ENCODE results near the gene PPP1R37. TPM values are rescaled to one million over a fixed set of nuclear protein-coding genes. Genes with fewer than 3 reads are reported as not detected.

Gene PPP1R37
- total RNA-seq, 1 donor from 2014 or later = 23.8 TPM

- no peak for TF ChIP-seq CTCF (IDR thresholded peaks at IDR 0.05)
- TF ChIP-seq POLR2A (IDR thresholded peaks at IDR 0.05) = no peak
- TF ChIP-seq POLR2AphosphoS5 (IDR thresholded peaks at IDR 0.05; ENCODE audit: insufficient read depth in 1 of 2, low read depth in 1 of 2) = no peak
- peaks cover 47% of the 10 kb centered on the region for H3K4me1 ChIP-seq
- intact Hi-C loops (cut with DNase I) = no loop called here
- DNase-seq (ENCODE audit: extremely low spot score in 2 of 2) = no peak
- no peaks in the 10 kb centered on the region for H3K27me3 ChIP-seq
- no peak overlapping the region for H3K4me3 ChIP-seq
- H3K9me3 ChIP-seq = no peaks in the 10 kb centered on the region
- H3K27ac ChIP-seq = no peak overlapping the region
- no peaks in the 10 kb centered on the region for H3K36me3 ChIP-seq
Observed at GRCh38 chr19:45125360-45125759, 32.4 kb downstream of the PPP1R37 start.

GRCh38 chr19:45125975-45126493, 33.1 kb downstream of the PPP1R37 start:
- Histone ChIP-seq H3K4me1 (peaks cover 42% of the 10 kb centered on the region), H3K9me3 (no peaks in the 10 kb centered on the region), H3K4me3 (no peak overlapping the region), H3K36me3 (no peaks in the 10 kb centered on the region), H3K27me3 (no peaks in the 10 kb centered on the region), H3K27ac (no peak overlapping the region)
- no peak for TF ChIP-seq POLR2A (IDR thresholded peaks at IDR 0.05)
- TF ChIP-seq POLR2AphosphoS5 (IDR thresholded peaks at IDR 0.05; ENCODE audit: insufficient read depth in 1 of 2, low read depth in 1 of 2) = no peak
- TF ChIP-seq CTCF (IDR thresholded peaks at IDR 0.05) = peak in 2 of 3 experiments; percentile 30 to 44
- intact Hi-C loops (cut with DNase I) = no loop called here
- no peak for DNase-seq (ENCODE audit: extremely low spot score in 2 of 2)

- intact Hi-C loops (cut with DNase I) = no loop called here
- Histone ChIP-seq H3K36me3 (no peaks in the 10 kb centered on the region), H3K27me3 (no peaks in the 10 kb centered on the region), H3K27ac (no peak overlapping the region), H3K4me1 (peaks cover 36% of the 10 kb centered on the region), H3K9me3 (no peaks in the 10 kb centered on the region), H3K4me3 (no peak overlapping the region)
- no peak for TF ChIP-seq POLR2AphosphoS5 (IDR thresholded peaks at IDR 0.05; ENCODE audit: insufficient read depth in 1 of 2, low read depth in 1 of 2)
- no peak for DNase-seq (ENCODE audit: extremely low spot score in 2 of 2)
Observed at GRCh38 chr19:45126654-45127053, 33.7 kb downstream of the PPP1R37 start.

- TF ChIP-seq POLR2A (IDR thresholded peaks at IDR 0.05) (no peak), CTCF (IDR thresholded peaks at IDR 0.05) (no peak), POLR2AphosphoS5 (IDR thresholded peaks at IDR 0.05; ENCODE audit: insufficient read depth in 1 of 2, low read depth in 1 of 2) (no peak)
- no peak for DNase-seq (ENCODE audit: extremely low spot score in 2 of 2)
- H3K27me3 ChIP-seq = no peaks in the 10 kb centered on the region
- peaks cover 21% of the 10 kb centered on the region for H3K4me1 ChIP-seq
- no peak overlapping the region for H3K4me3 ChIP-seq
- no peaks in the 10 kb centered on the region for H3K9me3 ChIP-seq
- no peak overlapping the region for H3K27ac ChIP-seq
- no peaks in the 10 kb centered on the region for H3K36me3 ChIP-seq
- intact Hi-C loops (cut with DNase I) = no loop called here
Observed at GRCh38 chr19:45128146-45128545, 35.2 kb downstream of the PPP1R37 start.

GRCh38 chr19:45128806-45129205, 35.8 kb downstream of the PPP1R37 start:
- no peaks in the 10 kb centered on the region for H3K36me3 ChIP-seq

More at GRCh38 chr19:45128806-45129205, 35.8 kb downstream of the PPP1R37 start:
- Histone ChIP-seq H3K9me3 (no peaks in the 10 kb centered on the region), H3K27me3 (no peaks in the 10 kb centered on the region), H3K4me1 (peaks cover 15% of the 10 kb centered on the region), H3K27ac (no peak overlapping the region), H3K4me3 (no peak overlapping the region)
- TF ChIP-seq POLR2AphosphoS5 (IDR thresholded peaks at IDR 0.05; ENCODE audit: insufficient read depth in 1 of 2, low read depth in 1 of 2) (no peak), POLR2A (IDR thresholded peaks at IDR 0.05) (no peak), CTCF (IDR thresholded peaks at IDR 0.05) (no peak)
- DNase-seq (ENCODE audit: extremely low spot score in 2 of 2) = no peak
- intact Hi-C loops (cut with DNase I) = no loop called here
